Breast epithelium (tissue), 3 donors: ENCODE data around the gene RPAIN.

Experiments
- POLR2A ChIP-seq: fragments of 450-650 bp; IDR thresholded peaks from one replicate; pipeline ENCODE4 v1.6.1; 2016; ENCODE audit warnings: antibody characterized with exemption, mild to moderate bottlenecking, moderate library complexity
- POLR2AphosphoS5 ChIP-seq, 3 donors: sonication (generic); formaldehyde crosslinking; IDR thresholded peaks; one replicate each; pipeline ENCODE4 v1.6.1; 2017; ENCODE audit warnings: antibody characterized with exemption in 3 of 3

GRCh38 chr17:5418858-5419355 is 1.1 kb upstream of the RPAIN start:
- no peak for TF ChIP-seq POLR2AphosphoS5 (IDR thresholded peaks at IDR 0.05)
- no peak for TF ChIP-seq POLR2A
